Esophagus muscularis mucosa (tissue), 4 donors: ENCODE results near the gene ADAM22. TPM values are rescaled to one million over a fixed set of nuclear protein-coding genes. Genes with fewer than 3 reads are reported as not detected.

Experiments
- DNase-seq: peaks from one replicate; pipeline ENCODE4 v3.0.0-alpha.2; 2017; ENCODE audit errors: extremely low spot score
- H3K27ac ChIP-seq, 4 donors: fragments of 200-600 bp; sonication (generic); replicated peaks in 1 of 4; 1 replicate in 3 of 4; 2 replicates in 1 of 4; pipeline ENCODE4 v1.5.1; 2016 to 2019; ENCODE audit warnings: mild to moderate bottlenecking in 1 of 4
- H3K27me3 ChIP-seq, 4 donors: fragments of 200-600 bp; sonication (generic); one replicate each; pipeline versions ENCODE4 v1.5.1 to v1.6.0; 2016 to 2019
- H3K36me3 ChIP-seq, 4 donors: fragments of 200-600 bp; sonication (generic); one replicate each; pipeline ENCODE4 v1.5.1; 2016 to 2019
- H3K4me1 ChIP-seq, 4 donors: fragments of 200-600 bp; sonication (generic); one replicate each; pipeline ENCODE4 v1.5.1; 2016 to 2019
- H3K4me3 ChIP-seq, 4 donors: fragments of 200-600 bp; sonication (generic); 1 replicate in 2 of 4; 2 replicates in 2 of 4; pipeline ENCODE4 v1.5.1; 2016 to 2019; ENCODE audit warnings: mild to moderate bottlenecking in 4 of 4, moderate library complexity in 1 of 4
- H3K9me3 ChIP-seq, 4 donors: fragments of 200-600 bp; sonication (generic); 1 replicate in 3 of 4; 2 replicates in 1 of 4; pipeline ENCODE4 v1.5.1; 2016 to 2019
- CTCF ChIP-seq, 3 experiments: fragments of 200-600 bp in 2 of 3; fragments of 450-650 bp in 1 of 3; sonication (generic) in 2 of 3; IDR thresholded peaks; one replicate each; pipeline ENCODE4 v1.5.1; 2017 to 2019; ENCODE audit warnings: antibody characterized with exemption in 3 of 3, mild to moderate bottlenecking in 2 of 3, moderate library complexity in 1 of 3
- EP300 ChIP-seq: sonication (generic); formaldehyde crosslinking; IDR thresholded peaks from one replicate; pipeline ENCODE4 v1.6.1; 2017; ENCODE audit warnings: antibody characterized with exemption
- POLR2A ChIP-seq: fragments of 450-650 bp; IDR thresholded peaks from one replicate; pipeline ENCODE4 v1.6.1; 2017; ENCODE audit warnings: antibody characterized with exemption, moderate library complexity, mild to moderate bottlenecking, low read depth
- POLR2AphosphoS5 ChIP-seq, 2 donors: sonication (generic); formaldehyde crosslinking; IDR thresholded peaks; one replicate each; pipeline ENCODE4 v1.6.1; 2017; ENCODE audit warnings: antibody characterized with exemption in 2 of 2
- WGBS: methylation state at CpG from one replicate; pipeline ENCODE4 v1.1.5; 2018; 5-methylcytosine and 5-hydroxymethylcytosine counted together
- intact Hi-C: fragments of 100-400 bp; cut with DNase I; formaldehyde crosslinking; loops from one replicate; pipeline ENCODE4 v1.15.1; 2023
- total RNA-seq, 4 donors: library from RNA; depleted of rRNA; stranded (reverse); fragments of >200 nt; gene quantifications; one replicate each; pipeline versions ENCODE4 v1.1.0 to v1.2.1, GENCODE V29; 2016

Gene ADAM22
- total RNA-seq, 4 donors from 2014 or later: 1.0 to 3.3 (median 1.9) TPM

DNA sequence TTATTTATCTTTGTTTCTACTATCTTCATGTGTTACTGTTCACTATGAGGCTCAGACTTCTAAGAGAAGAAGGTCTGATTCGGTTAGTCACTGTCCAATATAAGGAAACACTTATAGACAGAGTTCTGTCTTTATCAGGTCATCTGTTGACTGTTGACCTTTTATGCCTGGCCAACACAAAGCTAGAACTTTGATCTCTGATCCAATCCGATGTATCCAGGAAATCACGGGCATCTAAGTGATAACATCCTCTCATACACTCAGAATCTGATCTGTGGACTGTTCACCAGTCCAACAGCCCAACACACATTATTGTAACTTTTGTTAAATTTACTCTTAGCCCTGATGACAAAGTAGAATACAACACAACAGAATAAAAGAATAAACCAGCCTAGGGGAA, 171.2 kb downstream of the ADAM22 start:
- Histone ChIP-seq H3K27ac (no peak overlapping the region), H3K36me3 (no peaks in the 10 kb centered on the region), H3K9me3 (no peaks in the 10 kb centered on the region), H3K27me3 (no peaks in the 10 kb centered on the region), H3K4me1 (no peaks in the 10 kb centered on the region), H3K4me3 (no peak overlapping the region)
- 89% methylated on average over 3 of the region's 3 CpGs for WGBS
- DNase-seq: no peak
- intact Hi-C loops: no loop called here
- no peak for TF ChIP-seq EP300
- no peak for TF ChIP-seq CTCF (IDR thresholded peaks at IDR 0.05)
- TF ChIP-seq POLR2AphosphoS5 (IDR thresholded peaks at IDR 0.05): no peak
- TF ChIP-seq POLR2A: no peak

DNA sequence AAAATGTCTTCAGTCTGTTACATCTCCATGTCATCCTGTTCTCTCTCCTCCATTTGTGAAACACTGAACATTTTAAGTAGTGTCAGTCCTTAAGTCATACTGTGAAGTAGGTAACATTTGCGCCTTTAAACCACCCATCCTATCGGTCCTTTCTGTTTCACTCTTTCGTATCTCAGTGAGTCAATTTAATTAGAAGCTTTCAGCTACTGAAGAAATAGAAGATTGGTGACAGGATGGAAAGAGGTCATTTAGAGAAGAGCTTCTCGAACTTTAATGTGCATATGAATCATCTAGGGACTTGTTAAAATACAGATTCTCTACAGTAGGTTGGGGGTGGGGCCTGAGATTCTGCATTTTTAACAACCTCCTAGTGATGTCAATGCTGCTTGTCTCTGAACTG, 172.4 kb downstream of the ADAM22 start:
- no peaks in the 10 kb centered on the region for H3K9me3 ChIP-seq
- H3K4me3 ChIP-seq: no peak overlapping the region
- H3K36me3 ChIP-seq: no peaks in the 10 kb centered on the region
- H3K27ac ChIP-seq: no peak overlapping the region
- no peaks in the 10 kb centered on the region for H3K27me3 ChIP-seq
- H3K4me1 ChIP-seq: no peaks in the 10 kb centered on the region
- DNase-seq: no peak
- WGBS: 65% methylated on average over 4 of the region's 4 CpGs
- intact Hi-C loops: no loop called here
- TF ChIP-seq EP300 (no peak), POLR2A (no peak), CTCF (IDR thresholded peaks at IDR 0.05) (no peak), POLR2AphosphoS5 (IDR thresholded peaks at IDR 0.05) (no peak)

DNA sequence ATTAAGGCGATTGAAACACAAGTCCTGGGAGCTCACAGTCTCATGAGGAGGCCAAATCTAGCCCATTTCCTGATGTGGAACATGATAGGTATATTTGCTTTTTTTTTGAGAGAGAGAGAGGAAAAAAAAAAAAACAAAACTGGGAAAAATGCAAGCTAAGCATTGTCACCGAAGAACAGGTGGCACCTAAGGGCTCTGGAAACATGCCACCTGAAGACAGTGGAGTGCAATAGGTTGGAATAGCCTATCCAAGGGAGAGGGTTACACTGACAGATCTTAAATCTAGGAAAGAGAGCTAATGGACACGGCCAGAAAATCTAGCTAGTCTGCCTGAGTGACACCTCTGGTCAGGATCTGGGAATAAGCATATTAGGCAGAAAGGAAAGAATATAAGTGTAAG, 175.6 kb downstream of the ADAM22 start:
- 85% methylated on average over 3 of the region's 3 CpGs for WGBS
- Histone ChIP-seq H3K27ac (no peak overlapping the region), H3K4me1 (no peaks in the 10 kb centered on the region), H3K36me3 (no peaks in the 10 kb centered on the region), H3K9me3 (no peaks in the 10 kb centered on the region), H3K4me3 (no peak overlapping the region), H3K27me3 (no peaks in the 10 kb centered on the region)
- DNase-seq: no peak
- no peak for TF ChIP-seq POLR2AphosphoS5 (IDR thresholded peaks at IDR 0.05)
- TF ChIP-seq CTCF (IDR thresholded peaks at IDR 0.05): no peak
- no peak for TF ChIP-seq POLR2A
- no peak for TF ChIP-seq EP300
- intact Hi-C loops: loop anchor here (10.0 kb wide), 1 partner anchor 315 kb away; no protein-coding TSS in a partner anchor

- 23% methylated on average over 4 of the region's 4 CpGs for WGBS
- TF ChIP-seq CTCF (IDR thresholded peaks at IDR 0.05) (peak; percentile 37 to 52 (median 44)), POLR2A (no peak), POLR2AphosphoS5 (IDR thresholded peaks at IDR 0.05) (no peak), EP300 (no peak)
- intact Hi-C loops: loop anchor here (10.0 kb wide), 1 partner anchor 316 kb away; no protein-coding TSS in a partner anchor
- no peak overlapping the region for H3K27ac ChIP-seq
- no peak for DNase-seq
- no peaks in the 10 kb centered on the region for H3K4me1 ChIP-seq
- H3K27me3 ChIP-seq: no peaks in the 10 kb centered on the region
- H3K9me3 ChIP-seq: no peaks in the 10 kb centered on the region
- H3K4me3 ChIP-seq: no peak overlapping the region
- no peaks in the 10 kb centered on the region for H3K36me3 ChIP-seq
These were observed 177.2 kb downstream of the ADAM22 start for GRCh38 chr7:88111140-88111743.

DNA sequence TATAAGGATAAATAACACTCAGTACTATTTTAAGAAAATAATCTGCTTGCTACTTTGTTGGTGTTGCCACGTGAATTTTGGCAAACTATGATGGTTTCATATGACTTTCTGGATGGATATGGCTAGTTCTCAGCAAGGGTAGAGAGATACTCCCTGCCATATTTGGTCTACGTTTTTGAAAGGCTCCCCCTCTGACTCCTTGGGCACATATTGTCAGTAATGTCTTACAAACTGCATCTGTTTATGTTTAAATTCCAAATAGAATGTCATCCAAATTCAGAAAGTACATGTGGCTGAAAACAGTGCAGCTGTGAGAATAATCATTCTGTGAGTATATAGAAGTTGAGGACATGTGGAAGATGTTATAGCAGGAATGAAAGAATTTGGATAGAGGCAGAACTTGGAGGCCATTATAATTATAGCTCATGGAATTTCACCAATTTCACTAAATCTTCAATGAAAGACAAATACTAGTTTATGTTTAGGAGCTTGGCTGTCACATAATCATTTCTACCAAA, 178.0 kb downstream of the ADAM22 start:
- no peaks in the 10 kb centered on the region for H3K9me3 ChIP-seq
- TF ChIP-seq POLR2AphosphoS5 (IDR thresholded peaks at IDR 0.05) (no peak), EP300 (no peak), CTCF (IDR thresholded peaks at IDR 0.05) (no peak), POLR2A (no peak)
- no peak overlapping the region for H3K27ac ChIP-seq
- H3K27me3 ChIP-seq: no peaks in the 10 kb centered on the region
- no peak overlapping the region for H3K4me3 ChIP-seq
- DNase-seq: no peak
- H3K36me3 ChIP-seq: no peaks in the 10 kb centered on the region
- 42% methylated on average over 2 of the region's 2 CpGs for WGBS
- intact Hi-C loops: loop anchor here (10.0 kb wide), 1 partner anchor 317 kb away; no protein-coding TSS in a partner anchor
- H3K4me1 ChIP-seq: no peaks in the 10 kb centered on the region
